ENCODE data around the gene GPRIN3.

The GPRIN3 gene

DNA sequence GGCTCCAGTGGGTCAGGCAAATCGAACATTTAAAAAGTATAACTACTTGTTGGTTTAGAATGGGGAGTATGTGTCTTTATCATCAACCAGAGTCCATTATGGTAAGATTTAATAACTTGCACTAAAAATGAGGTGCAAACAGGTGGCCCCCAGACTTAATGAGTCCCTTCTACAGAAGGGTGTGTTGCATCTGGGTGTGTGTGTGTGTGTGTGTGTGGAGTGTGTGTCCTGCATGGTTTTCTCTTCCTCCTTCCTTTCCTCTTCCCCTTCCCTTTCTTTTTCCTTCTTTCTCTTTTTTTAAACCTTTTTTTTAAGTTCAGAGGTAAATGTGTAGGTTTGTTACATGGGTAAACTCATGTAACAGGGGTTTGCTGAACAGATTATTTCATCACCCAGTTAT, 53.7 kb downstream of the GPRIN3 start:
- no peak for DNase-seq

GRCh38 chr4:89253311-89253710, 54.3 kb downstream of the GPRIN3 start:
- no peak for DNase-seq

DNA sequence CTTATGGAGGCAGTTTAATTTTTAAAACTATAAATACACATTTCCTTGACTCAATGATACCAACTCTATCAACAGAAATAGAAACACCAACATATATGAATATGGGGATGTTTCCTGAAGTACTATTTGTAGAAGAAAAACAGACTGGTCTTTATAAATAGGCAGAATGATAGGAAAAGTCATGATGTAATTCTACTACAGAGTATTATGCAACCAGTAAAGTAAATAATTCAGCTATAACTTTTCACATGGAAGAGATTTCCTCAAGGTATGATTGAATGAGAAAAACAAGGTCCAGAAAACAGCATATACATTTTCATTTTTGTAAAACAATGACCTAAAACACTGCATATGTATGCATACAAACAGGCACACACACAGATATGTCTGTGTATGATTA, 56.2 kb downstream of the GPRIN3 start:
- no peak for DNase-seq

DNA sequence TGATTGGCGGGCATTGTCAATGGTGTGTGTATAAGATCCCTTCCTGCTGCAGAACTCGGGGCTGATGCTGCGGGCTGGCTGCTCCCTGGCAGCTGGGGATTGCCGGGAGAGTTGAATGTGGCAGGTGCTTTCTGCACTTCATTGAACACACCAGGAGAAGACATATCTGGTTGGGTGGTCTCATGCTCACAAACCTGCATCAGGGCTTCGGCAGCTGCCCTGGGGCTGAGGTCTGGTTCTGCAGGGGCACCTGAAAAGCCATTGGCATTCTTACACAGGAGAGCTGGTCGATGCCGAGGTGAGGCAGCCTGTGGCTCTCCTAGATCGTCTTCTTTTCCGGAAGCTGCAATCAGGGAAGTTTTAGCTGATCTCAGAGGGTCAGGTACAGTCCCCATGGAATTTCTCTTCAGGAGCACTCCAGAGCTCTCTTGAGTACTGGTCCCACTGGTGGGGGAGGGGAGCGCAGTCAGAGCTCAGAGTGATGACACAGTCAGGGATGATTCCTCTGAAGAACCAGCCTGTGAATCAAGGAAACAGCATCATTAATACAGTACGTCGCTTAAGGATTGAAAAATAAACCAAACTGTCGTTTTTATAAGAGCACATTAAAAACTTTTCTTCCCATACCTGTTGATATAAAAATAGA, 57.8 kb downstream of the GPRIN3 start:
- no peak for DNase-seq

- DNase-seq = no peak
These were observed 58.3 kb downstream of the GPRIN3 start for GRCh38 chr4:89249313-89249712.

DNA sequence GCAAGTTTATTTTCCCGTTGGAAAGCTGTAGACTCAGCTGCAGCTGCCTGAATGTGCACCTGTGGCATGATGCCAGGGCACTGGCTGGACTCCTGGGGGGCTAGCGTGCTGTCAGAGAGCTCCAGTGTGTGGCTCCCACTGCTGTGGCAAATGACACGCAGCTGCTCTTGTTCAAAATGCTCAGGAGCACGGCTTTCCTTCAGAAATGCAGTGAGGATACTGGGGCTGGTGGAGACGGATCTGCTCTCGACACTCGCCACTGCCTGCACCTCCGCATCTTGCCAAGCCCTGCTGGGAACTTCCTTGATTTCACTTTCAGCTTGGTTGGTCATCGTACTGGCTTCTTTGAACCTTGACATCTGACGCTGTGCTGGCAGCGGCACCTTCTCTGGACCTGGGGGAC, 58.7 kb downstream of the GPRIN3 start:
- DNase-seq = no peak

DNA sequence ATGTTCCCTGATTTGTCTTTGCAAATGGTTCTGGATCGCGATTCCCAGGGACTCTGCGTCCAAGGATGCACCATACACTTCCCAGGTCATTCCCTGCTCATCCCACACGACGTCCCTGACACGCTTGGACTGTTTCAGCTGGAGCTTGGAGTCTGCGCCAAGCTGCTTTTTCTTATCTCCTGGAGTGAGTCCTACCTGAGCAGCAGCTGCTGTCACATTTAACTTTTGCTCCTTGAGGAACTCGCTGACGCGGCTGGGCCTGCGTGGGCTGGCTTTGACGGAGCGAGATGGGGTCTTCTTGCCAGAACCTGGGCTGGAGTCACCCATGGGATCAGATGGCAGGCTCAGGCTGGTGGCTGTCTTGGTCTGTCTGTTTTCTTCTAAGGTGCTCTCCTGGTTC, 59.6 kb downstream of the GPRIN3 start:
- no peak for DNase-seq

GRCh38 chr4:89245459-89245858, 62.1 kb downstream of the GPRIN3 start:
- DNase-seq = no peak

DNA sequence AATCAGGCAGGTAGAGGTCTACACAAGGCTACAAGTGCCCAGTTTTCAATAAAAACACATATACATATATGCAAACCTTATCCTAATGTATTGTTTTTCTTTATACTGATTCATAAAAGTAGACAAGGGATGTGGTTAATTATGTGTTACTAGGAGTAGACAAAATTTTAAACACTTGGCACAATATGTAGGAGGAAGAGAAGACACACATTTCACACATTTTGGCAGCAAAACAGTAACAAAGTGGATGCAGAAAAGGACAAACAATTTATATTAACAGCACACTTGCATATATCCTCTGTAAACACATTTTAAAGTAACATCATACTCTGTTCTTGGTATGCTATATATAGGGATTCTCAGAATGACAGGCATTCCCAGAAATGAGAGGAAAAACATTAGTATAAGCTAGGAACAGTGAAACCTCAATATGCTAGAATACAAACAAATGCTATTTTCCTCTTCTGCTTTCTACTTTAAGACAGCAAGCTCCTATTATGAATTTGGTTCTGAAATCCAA, 63.8 kb downstream of the GPRIN3 start:
- no peak for DNase-seq

DNA sequence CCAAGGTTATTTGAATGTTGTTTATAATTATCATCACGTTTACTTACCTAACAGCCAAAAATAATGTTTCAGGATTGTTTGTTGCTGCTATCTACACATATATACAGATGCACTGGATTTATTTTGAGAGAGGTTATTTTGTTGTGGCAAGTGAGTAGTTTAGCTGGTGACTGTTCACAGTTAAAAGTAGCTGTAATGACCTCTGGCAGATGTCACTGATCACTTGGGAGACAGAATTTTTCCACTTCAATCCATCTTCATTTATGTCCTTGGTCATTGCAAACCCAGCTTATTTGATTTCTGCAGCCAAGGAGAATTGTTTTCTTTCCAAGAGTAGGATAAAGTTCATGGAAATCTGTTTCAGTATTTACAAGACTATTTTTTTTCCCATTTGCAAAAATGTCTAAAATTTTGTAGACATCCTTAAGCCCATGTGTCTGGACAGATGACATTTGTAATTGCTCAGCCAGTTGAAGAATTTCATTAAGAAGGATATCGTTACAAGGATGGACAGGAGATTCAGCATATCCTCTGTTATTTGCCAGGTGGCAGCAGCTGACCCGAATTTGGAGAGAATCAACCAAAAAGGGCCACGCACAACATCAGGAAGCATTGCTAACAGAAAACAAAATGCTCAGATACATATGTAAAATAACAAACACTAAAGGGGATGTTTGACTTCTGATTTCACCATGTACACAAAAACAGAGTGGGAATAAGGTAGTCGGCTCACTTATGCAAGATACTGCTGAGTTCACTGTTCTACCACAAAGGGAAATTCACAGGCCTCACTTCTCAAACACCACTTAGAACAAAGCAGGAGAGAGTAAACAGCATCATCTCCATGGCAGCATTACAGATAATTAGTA, 64.5 kb downstream of the GPRIN3 start:
- no peak for DNase-seq

- DNase-seq = no peak
These were observed 65.4 kb downstream of the GPRIN3 start for GRCh38 chr4:89242216-89242615.

DNA sequence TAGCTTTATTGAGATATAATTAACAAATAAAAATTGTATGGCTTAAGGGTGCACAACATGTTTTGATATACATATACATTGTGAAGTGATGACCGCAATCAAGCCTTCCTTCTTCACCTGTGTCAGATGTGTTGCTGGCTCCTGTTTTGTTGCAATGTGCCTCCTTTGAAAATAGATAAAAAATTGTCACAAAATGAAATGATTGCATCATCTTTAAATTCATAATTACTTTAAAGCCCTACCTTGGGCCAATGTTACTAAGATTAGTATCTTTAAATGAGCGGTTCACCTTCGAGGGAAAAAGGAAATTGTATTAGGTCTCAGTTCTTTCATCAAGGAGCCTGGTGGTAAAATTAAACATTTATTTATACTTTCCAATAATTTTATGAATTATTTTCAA, 77.3 kb downstream of the GPRIN3 start:
- DNase-seq = no peak

GRCh38 chr4:89226665-89227574, 80.7 kb downstream of the GPRIN3 start:
- DNase-seq = peak; percentile 79

GRCh38 chr4:89222170-89222569, 85.4 kb downstream of the GPRIN3 start:
- no peak for DNase-seq

DNA sequence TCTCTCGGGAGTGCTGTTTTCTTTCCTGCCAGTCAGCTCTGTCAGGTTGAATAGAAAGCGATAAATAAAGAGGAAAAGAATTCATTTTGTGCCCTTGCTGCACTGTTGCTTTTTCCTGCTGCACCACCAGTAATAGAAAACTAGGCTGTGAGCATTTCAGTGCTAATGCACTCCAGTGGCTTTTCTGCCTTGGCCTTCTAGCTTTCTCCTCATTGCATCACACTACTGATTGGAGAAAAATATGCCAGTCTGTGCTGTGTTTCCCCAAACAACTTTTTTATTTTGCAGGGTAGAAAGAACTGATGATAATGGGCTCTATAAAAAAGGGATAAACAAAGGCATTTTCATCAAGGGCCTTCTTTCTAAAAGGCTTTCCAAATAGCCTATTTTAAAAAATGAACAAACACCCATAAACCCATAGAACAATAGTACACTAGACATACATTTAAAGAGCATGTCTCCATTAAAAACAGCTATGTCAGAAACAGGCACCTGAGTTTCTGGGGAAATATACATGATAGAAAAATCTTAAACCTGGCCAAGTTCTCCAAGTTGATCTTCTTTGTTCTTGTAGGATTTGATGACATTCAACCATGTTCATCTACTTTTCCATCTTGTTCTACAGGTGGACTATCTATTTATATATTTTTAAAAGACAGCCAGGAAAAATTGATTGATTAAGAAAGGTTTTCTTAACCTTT, 86.3 kb downstream of the GPRIN3 start:
- no peak for DNase-seq

GRCh38 chr4:89218587-89218986, 89.0 kb downstream of the GPRIN3 start:
- DNase-seq = no peak

GRCh38 chr4:89217604-89218003, 90.0 kb downstream of the GPRIN3 start:
- DNase-seq = no peak

- DNase-seq = no peak
These were observed 90.7 kb downstream of the GPRIN3 start for GRCh38 chr4:89216866-89217265.

GRCh38 chr4:89216422-89216821, 91.2 kb downstream of the GPRIN3 start:
- no peak for DNase-seq

- DNase-seq = no peak
These were observed 91.9 kb downstream of the GPRIN3 start for GRCh38 chr4:89215736-89216135.

- no peak for DNase-seq
These were observed 93.3 kb downstream of the GPRIN3 start for GRCh38 chr4:89214308-89214707.

GRCh38 chr4:89213382-89213701, 94.3 kb downstream of the GPRIN3 start:
- no peak for DNase-seq

Data from activated gamma-delta T cell treated with Interleukin-2 at 50 U/mL for 16 hours (primary cell).